ENCODE results near the gene AUH.

AUH gene

GRCh38 chr9:91188719-91189590 is 172.8 kb downstream of the AUH start:
- DNase-seq (ENCODE audit: low read depth) = no peak

DNA sequence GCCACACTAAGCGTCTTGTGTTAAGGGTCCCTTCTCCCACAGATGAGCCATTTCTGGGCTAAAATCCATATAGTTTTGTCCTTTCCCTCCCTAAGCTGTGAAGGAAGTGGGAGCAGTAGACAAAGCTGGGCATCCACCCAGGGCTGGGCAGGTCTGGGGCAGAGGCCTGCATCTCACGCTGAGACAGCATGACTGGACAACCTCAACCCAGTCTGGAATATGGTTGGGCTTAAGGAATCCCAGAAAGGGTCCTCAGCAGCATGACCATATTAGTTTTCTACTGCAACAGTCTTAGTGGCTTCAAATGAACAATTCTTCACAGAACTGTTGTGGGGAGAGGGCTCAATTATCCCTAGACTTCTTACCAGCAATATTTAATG is 173.8 kb downstream of the AUH start:
- peak; percentile 70 for DNase-seq (ENCODE audit: low read depth)

- DNase-seq (ENCODE audit: low read depth) = no peak
These were observed 174.3 kb downstream of the AUH start for GRCh38 chr9:91187311-91187964.

DNA sequence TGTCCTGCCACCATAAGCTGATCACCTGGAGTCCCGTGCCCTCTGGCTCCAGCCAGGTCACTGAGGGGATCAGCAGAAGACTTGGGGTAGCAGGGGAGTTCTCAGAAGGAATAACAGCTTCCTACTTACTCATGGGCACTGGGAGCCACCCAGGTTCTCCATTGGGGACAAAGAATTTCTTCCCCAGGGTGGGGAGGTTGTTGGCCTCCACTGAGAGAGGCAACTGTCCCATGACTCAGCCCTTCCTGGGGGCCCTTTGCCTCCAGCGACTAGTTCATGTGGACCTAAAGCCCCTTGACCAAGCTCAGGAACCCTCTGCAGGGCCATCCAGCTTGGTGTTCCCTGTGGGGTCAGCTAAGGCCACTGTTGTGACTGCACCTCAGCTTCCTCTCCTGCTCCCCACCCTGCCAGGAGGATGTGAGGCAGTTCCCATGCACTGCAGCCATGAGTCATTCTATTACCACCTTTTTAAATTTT is 175.0 kb downstream of the AUH start:
- DNase-seq (ENCODE audit: low read depth) = peak; percentile 82

DNA sequence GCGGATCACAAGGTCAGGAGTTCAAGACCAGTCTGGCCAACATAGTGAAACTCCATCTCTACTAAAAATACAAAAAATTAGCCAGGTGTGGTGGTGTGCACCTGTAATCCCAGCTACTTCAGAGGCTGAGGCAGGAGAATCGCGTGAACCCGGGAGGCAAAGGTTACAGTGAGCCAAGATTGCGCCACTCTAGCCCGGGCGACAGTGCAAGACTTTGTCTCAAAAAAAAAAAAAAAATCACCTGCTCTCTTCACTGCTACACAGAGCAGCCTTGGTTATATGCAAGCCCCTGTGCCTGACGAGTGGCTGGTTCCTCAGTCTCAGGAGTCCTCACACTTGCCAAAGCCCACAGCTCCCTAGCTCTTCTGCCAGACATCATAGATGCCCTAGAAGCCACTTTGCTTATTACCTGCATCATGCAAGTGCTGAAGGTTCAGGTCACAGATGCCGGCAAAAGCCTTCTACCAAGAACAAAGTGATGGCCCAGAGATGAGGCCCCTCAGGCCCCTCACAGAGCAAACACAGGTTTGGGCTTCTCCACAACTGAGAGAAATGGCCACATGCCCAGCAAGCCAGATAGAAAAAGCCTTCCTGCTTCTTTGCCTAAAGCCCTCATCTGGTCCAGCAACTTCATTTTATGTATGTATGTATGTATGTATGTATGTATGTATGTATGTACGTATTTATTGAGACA is 176.4 kb downstream of the AUH start:
- no peak for DNase-seq (ENCODE audit: low read depth)

DNA sequence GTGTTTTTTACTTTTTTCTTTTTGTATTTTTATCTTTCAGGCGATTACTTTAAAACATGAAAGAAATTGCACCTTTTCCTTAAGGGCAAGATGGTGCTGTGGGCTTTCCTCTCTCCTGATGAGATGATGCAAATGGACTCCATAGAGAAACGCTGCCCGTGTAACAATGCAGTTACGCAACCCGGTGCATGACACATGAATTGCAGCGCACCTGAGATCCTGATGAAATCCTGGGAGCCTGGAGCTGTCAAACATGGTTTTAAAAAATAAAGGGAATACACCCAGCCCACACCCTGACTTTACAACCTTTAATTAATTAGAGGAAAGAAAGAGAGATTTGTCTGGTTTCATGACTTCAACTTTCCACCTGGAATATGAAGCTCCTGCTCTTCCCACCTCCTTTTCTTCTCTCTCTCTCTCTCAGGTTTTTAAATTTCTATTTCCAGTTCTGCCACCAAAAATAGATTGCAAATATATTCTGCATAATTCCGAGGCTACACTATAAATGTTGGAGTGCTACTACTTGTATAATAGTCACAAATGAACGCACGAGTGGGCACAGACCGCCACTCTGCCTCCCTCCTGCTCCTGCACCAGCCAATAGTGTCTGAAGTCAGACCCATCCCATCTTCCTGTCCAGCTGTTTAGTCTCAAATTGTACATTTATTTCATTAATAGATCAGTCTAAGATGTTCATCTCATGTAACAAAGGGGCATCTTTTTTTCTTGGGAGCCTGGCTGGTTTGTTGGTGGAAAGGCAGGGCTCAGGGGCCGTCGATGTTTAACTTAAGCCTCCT is 179.1 kb downstream of the AUH start:
- DNase-seq (ENCODE audit: low read depth) = peak; percentile 37

GRCh38 chr9:91181541-91181940 is 180.2 kb downstream of the AUH start:
- no peak for DNase-seq (ENCODE audit: low read depth)

DNA sequence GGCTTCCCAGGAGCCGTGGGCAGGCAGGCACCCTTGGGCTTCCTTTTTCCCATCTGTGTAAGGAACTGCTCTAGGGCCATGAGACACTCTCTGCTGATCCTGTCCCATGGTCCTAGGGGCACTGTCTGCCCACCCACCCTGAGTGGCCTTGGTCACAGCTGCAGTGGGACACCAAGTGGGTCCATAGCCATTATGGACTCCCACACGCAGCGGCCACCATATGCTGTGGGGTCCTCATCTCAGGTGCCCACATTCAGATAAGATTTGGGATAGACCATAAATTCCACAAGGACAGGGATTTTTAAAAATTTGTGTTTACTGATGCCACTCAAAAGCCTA is 180.8 kb downstream of the AUH start:
- DNase-seq (ENCODE audit: low read depth) = no peak

- no peak for DNase-seq (ENCODE audit: low read depth)
These were observed 181.3 kb downstream of the AUH start for GRCh38 chr9:91180240-91180929.

GRCh38 chr9:91179237-91180138 is 182.2 kb downstream of the AUH start:
- DNase-seq (ENCODE audit: low read depth) = peak; percentile 92

DNA sequence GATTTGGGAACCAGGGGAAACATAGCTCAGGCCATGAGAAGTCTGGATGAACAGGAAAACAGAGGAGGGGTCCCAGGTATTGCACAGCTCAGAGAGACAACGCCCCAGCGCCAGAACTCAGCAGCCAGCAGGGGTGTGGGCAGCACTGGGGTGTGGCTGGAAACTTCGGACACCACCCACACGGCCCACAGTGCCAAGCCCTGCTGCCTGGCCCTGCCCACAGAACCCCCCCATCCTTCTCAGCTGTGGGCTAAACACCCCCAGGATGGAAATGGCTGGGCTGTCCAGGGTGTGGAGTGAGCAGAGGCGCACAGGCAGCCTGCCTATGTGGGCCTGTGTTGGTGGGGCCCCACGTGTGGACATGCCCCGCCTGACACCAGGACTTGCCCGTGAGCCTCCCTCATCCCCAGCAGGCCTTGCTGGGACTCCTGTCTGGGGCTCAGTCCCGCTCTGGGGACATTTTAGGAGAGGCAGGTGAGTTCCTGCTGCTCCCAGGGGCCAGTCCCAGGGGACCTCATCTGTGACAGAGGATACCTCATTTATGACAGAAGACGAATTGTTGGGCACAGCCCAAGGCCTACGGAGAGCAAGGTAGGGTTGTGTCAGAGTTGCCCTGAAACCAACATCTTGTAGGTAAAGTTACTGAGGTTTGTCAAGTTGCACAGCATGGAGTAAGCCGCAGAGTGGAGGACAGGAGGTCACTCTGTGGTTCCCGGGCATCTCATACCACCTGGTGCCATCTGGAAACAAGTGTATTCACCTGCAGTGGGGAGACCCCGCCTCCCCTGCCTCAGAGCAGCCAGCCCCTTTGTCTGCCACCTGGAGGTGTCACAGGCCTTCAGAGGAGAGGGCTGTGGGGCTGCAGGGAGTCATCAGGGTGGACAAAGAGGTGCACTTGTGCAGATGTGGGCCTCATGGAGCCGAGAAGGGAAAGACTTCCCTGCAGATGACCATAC is 183.2 kb downstream of the AUH start:
- DNase-seq (ENCODE audit: low read depth) = no peak

GRCh38 chr9:91177661-91178280 is 183.9 kb downstream of the AUH start:
- no peak for DNase-seq (ENCODE audit: low read depth)

- DNase-seq (ENCODE audit: low read depth) = no peak
These were observed 184.6 kb downstream of the AUH start for GRCh38 chr9:91177081-91177480.

DNA sequence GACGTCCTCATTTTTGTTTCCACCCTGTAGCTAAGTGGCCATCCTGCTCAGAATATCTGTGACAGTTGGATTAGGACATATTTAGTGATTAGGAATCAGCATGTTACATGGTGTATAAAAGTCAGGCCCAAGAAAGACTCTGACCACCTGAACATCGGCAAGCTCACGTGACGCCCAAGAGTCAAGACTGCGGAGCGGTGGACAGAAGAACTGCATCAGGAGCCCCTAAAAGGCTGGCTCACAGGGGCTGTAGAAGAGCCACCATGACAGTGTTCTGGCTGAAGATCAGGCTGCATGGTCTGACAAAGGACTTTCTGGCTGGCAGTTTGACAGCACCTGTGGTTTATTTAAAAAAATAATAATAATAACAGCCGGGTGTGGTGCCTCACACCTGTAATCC is 185.3 kb downstream of the AUH start:
- DNase-seq (ENCODE audit: low read depth) = no peak

GRCh38 chr9:91174772-91175171 is 186.9 kb downstream of the AUH start:
- DNase-seq (ENCODE audit: low read depth) = no peak

DNA sequence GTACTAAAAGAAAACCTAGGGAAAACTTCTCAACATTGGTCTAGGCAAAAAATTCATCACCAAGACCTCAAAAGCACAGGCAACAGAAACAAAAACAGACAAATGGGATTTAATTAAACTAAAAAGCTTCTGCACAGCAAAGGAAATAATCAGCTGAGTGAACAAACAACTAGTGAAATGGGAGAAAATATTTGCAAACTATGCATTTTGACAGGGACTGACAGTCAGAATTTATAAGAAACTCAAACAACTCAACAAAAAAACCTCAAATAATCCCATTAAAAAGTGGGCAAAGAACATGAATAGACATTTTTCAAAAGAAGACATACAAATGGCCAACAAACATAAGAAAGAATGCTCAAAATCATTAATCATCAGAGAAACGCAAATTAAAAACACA is 189.4 kb downstream of the AUH start:
- DNase-seq (ENCODE audit: low read depth) = no peak

DNA sequence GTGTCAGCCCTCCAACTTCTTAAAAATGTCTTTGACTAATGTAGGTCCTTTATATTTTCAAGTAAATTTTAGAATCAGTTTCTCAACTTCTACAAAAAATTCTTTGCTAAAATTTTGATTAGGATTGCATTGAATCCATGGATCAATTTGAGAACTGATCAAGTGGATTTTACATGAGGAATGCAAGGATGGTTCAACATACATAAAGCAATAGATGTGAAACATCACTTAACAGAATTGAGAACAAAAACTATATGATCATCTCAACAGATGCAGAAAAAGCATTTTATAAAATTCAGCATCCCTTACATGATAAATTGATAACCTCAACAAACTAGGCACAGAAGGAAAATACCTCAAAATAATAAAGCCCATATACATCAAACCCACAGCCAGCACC is 190.8 kb downstream of the AUH start:
- DNase-seq (ENCODE audit: low read depth) = no peak

DNA sequence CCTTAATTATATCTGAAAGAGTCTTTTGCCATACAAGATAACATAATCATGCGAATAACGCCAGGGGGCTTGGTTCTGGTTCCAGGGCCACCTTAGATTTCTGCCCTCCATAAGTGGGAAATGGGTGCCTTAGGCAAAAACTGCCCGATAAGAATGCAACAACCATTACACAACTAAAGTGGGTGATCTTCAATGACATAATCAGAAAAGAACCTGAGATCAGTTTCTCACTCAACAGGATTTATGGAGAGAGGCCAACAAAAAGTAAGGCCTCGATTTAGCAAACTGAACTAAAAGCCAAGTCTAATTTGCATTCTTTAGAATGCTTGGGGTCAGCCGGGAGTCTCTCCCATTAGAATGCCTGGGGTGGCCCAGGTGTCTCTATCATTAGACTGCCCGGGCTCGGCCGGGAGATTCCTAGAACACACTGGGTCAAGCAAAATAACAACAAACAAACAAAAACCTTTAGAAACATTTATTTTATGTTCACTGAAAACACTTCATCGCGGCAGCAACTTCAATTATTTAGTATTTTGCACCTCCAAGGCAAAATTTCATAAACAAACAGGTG is 194.8 kb downstream of the AUH start:
- DNase-seq (ENCODE audit: low read depth) = peak; percentile 52

Data from ELR (cell line).